Stimulated activated CD4-positive, alpha-beta T cell treated with anti-CD3 and anti-CD28 coated beads, Interleukin-12 subunit alpha, Interleukin-12 subunit beta, amount 100 ng/mL, for 4 hours (primary cell): Measurements from ENCODE around the gene SLC27A5.
"Not testable (repeated sequence)": the region's sequence is repeated elsewhere in the genome, so short reads cannot be mapped to it uniquely, and the experiment has no call there.

ENCODE experiments used
- DNase-seq: peaks from one replicate; pipeline ENCODE4 v3.0.0-alpha.2; 2020

SLC27A5 gene

DNA sequence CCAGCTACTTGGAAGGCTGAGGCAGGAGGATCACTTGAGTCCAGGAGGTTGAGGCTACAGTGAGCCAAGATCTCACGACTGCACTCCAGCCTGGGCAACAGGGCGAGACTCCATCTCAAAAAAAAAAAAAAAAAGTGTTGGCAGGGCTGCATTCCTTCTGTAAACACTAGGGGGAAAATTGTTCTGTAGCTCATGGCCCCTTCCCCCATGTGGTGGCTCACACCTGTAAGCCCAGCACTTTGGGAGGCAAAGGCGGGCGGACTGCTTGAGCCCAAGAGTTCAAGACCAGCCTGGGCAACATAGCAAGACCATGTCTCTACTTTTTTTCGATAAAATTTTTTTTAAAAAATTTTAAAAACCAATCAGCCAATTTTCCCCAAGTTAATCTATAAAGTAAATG lies 27.4 kb downstream of the SLC27A5 start:
- DNase-seq: not testable (repeated sequence)

DNA sequence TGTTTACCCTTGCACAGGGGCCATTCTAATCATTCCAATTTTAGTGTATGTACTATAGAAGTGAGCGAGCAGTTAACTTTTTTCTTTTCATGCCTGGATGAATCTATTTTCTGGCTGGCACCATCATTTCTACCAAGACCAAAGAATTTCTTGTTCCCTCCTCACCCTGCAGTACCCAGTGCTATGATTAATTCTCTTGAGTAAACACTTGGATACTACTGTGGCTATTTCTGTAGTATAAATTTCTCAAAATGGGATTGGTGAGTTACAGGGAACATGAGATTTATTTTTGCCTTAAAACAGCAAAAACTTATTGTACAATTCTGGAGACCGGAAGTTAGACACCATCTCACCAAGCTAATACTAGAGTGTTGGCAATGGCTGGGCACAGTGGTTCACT lies 28.0 kb downstream of the SLC27A5 start:
- DNase-seq: no peak

DNA sequence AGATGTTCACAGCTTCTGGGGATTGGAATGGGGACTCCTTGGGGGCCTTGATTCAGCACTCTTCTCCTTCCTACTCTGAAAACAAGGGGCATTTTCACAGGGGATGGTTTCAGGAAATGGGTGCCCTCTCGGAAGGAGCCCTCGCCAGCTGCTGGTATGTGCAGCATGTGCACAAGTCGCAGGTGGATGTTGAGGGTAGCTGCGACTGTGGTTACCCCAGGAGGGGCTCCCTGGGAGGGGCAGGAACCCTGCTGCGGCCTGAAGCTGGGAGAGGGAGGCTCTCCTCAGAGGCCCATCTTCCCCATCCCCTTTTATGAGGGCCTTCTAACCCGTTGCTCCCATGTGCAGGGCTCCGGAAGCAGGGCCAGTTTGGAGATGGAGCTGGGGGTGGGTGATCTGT lies 29.4 kb downstream of the SLC27A5 start:
- no peak for DNase-seq

DNA sequence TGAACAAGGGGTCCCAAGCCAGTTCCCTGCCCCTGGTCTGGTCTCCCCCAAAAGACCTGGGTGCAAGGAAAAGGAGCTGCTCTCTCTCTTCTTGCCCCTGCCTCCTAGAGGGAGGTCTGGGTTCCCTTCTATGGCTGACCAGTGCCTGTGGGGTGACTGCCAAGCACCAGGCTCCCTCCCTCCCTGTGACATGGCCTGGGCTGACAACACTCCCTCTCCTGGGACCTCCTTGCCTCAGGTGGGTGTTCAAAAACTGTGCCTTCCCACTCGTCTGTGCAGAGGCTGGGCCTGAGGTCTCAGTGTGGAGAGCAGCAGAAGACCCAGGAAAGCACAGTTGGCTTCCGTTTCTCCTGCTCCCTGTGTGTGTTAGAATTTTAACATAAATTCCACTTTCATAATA lies 31.0 kb downstream of the SLC27A5 start:
- no peak for DNase-seq

DNA sequence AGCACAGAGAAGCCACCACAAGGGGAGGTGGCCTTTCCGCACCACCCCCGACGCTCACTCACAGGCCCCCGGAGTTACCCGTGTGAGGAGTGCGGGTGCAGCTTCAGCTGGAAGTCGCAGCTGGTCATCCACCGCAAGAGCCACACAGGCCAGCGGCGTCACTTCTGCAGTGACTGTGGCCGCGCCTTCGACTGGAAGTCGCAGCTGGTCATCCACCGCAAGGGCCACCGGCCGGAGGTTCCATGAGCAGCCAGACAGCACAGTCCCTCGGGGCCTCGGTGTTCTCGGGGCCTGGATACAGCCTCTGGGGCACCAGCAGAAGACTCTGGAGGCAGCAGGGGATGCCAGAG lies 31.3 kb downstream of the SLC27A5 start:
- no peak for DNase-seq

DNA sequence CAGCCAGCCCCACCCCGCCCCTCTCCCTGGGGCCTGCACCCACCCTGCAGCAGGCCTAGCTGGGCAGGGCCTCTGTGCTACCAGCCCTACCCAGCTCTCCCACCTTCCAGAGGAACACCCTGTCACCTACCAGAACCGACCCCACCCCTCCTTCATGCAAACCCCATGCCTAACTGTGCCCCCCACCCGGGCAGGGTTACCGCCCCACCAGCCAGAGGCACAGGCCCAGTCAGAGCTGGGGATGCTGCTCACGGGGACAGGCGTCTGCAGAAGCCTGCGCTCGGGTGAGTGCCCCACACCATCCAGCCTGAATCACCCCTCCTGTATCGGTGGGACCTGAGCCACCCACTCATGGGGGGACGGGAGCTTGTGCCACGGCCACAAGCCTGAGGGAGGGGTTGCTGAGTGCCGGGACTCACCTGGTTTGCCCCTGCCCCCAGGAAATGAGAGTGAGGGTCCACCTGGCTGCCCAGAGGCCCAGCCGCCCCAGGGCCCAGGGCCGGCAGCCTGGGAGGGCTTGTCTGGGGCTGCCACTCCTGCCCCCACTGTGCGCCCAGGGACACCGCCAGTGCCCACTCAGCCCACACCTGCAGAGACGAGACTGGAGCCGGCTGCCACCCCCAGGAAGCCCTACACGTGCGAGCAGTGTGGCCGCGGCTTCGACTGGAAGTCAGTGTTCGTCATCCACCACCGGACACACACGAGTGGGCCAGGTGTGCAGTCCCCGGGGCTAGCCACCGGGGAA lies 31.9 kb downstream of the SLC27A5 start:
- no peak for DNase-seq

DNA sequence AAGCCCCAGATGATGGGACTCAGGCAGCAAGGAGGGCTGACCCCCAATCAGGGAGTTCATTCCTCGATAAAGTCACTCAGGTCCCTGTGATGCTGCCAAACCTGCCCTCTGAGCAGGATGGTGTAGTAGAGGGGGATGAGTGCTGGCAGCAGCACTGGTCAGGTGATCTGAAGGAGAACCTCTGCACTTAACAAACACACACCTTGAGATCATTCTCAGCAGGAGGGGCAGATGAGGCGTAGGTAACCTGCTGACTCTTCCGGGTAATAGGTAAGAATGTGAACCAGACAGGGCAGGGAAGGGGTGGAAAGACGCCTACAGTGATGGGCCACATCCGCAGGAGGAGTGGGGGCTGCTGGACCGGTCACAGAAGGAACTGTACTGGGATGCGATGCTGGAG lies 32.5 kb downstream of the SLC27A5 start:
- no peak for DNase-seq

DNA sequence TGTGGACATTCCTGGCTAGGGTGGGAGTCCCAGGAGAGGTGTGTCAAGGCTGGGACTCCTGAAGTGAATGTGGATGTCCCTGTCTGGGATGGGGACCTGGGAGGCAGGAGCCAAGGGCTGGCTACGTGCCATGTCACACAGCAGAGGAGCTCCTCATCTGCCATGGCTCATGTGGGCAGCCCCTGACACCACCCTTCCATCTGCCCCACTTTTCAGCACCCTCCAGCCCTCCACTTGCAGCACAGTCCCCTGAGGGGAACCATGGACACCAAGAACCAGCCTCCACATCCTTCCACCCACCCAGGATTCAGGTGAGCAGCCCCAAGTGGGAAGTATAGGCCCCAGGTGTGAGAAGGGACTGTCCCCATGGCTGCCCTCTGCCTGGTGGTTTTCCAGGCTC lies 33.9 kb downstream of the SLC27A5 start:
- no peak for DNase-seq

DNA sequence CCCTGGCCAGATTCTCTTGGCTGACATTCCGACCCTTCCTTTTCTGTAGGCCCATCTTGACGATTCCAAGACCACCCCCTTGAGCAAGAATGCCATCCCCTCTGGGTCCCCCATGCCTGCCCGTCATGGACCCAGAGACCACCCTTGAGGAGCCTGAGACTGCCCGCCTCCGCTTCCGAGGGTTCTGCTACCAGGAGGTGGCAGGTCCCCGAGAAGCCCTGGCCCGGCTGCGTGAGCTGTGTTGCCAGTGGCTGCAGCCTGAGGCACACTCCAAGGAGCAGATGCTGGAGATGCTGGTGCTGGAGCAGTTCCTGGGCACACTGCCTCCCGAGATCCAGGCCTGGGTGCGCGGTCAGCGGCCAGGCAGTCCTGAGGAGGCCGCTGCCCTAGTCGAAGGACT lies 34.7 kb downstream of the SLC27A5 start:
- no peak for DNase-seq

DNA sequence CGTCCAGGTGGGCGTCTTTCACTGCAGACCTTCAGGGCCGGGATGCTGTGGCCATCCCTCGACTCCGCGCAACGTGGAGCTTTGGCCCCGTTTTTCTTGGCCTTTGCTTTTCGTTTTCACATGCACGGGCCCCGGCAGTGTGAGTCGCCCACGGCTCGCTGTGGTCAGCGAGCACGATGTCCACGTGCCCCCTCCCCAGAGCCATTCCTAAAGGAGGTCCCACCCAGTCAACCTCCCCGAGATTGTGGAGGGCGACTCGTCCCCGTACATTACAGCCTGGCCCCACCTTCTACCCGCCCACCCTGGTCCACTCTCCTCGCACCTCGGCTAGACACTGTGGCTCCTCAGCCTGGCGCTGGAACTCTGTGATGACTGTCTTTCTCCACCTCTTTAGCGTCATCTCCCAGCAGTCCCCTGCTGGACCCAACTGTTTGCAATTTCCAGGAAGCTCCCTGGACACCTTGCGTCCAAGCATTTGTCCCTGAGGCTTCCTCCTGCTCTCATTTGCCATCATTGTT lies 35.2 kb downstream of the SLC27A5 start:
- no peak for DNase-seq

DNA sequence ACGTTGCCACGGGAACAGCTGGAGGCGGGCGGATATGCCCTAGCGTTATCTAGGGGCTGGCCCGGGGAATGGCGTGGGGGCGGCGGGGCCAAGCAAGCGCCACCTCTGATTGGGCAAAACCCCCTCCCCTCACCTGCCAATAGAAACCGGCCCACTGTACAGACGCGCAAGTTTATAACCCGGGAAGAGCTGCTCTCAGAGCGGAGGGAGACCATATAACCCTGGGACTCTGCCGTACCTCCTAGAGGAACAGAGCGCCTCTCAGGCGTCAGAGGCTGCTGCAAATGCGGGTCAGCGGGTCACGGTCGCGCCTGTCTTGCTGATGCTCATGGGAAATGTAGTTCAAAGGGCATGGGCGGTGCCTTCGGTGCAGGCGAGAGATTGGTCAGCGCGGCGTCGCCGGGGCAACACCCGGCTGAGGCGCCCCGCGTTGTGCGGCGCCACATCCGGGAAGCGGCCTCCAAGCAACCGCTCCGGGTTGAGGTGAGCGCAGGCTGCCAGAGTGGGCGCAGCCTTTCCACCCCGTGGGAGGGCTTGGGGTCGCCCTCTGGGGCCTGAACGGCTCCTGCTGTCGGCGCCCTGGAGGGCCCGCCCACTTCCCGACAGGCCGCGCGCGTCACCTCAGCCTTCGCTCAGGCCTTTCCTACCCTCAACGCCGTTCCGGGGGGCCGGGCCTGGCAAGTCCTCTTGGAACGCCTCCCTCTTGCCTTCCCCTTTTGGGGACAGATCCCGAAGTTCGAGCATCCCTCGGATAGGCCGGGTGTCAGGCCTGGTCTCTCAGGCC lies 35.9 kb downstream of the SLC27A5 start, which contains the start of gene ZNF446:
ZNF446 (plus strand) TSS at position 639 of the 784 bp plus-strand sequence. CDS start 867 bp downstream, outside the sequence.
- peak; percentile 91 for DNase-seq

DNA sequence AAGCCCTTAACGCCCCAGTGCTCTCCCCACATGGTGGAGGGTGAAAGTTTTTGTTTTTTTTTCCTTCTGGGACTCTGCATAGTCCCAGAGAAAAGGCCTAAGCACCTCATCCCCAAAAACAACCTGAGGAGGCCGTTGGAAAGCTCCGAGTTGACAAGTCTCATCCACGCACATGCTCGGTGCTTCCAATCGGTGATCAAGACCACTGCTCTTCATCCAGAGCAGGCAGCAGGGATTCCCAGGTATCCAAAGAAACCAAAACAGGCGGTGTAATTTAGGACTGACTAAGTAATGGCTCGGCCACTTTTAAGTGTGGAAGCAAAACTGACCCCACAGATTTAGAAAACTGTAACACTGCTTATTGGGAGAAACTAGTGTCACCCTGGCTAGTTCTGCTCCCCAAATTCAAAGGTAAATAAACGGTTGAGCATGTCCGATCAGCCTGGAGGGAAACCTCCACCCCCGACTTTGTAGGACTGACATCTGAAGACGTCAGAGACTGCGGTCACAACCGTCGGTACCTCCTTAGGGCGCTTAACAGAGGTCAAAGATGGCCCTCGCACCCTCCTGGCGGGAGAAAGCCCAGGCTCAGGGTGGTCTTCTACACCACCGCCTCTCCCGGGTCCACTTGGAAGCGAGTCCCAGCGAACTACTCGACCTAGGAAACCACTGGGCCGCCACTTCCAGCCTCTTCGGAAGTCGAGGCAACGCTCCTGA lies 36.6 kb downstream of the SLC27A5 start:
- no peak for DNase-seq

DNA sequence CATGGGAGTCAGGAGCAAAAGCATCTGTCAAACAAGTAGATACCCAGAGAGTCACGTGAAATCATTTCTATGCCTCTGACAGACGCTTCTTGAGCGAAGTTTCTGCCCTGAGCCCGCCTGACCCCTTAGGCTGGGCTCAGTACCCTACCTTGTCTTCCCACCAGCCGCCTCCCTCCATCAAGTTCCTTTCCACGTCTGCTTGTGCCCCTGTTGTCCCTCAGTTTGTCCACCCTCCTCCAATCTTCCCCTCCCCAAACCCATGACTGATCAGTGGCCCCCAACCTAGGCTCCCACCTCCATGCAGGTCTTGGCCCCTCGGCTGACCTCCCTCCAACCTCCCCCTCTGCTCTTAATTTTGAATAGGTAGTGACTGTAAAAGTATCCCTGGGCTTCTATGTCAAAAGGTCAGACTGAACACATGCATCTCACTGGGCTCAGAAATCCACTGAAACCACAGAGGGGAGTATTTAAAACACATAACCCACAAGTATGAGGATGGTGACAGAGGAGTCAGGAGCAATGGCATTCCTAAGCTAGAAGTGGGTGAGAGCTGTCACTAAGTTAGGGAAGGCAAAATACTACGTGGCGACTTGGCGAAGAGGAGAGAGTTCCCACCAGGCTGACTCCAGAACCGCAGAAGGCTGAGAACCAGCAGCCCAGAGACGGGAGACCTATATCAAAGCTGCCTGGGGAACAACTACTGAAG lies 37.3 kb downstream of the SLC27A5 start:
- DNase-seq: no peak

DNA sequence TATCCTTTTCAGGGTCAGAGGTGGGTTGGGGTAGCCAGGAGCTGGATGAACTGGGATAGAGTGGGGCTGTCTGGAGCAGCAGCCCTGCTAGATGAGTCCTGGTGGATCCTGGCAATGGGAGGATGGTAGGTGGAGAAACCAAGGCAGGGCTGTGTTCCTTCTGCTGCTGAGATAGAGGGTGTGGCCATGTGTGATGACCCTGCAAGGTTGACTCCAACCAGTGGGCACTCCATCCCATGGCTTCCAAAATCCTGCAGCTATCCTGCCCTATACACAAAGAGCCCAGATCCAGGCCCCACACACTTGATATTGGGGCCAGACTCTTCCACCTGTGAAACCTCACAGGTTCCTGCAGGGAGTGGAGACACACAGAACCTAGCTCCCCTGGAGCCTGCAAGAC lies 38.0 kb downstream of the SLC27A5 start:
- no peak for DNase-seq

DNA sequence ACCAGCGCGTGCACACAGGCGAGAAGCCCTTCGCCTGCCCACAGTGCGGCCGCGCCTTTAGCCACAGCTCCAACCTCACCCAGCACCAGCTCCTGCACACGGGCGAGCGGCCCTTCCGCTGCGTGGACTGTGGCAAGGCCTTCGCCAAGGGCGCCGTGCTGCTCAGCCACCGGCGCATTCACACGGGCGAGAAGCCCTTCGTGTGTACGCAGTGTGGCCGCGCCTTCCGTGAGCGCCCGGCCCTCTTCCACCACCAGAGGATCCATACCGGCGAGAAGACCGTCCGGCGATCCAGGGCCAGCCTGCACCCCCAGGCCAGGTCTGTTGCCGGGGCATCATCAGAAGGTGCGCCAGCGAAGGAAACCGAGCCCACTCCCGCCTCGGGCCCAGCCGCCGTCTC lies 40.1 kb downstream of the SLC27A5 start:
- no peak for DNase-seq

DNA sequence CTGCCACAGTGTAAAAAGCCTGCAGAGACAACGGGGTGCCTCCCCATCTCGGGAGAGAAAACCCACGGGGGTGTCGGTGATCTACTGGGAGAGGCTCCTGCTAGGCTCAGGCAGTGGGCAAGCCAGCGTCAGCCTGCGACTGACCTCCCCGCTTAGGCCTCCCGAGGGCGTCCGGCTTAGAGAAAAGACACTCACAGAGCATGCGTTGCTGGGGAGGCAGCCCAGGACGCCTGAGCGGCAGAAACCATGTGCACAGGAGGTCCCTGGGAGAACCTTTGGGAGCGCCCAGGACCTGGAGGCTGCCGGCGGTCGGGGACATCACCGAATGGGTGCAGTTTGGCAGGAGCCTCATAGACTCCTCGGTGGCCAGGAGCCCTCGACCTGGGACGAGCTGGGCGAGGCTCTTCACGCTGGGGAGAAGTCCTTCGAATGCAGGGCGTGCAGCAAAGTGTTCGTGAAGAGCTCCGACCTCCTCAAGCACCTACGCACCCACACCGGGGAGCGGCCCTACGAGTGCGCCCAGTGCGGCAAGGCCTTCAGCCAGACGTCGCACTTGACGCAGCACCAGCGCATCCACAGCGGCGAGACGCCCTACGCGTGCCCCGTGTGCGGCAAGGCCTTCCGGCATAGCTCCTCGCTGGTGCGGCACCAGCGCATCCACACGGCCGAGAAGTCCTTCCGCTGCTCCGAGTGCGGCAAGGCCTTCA lies 40.8 kb downstream of the SLC27A5 start:
- DNase-seq: not testable (repeated sequence)

DNA sequence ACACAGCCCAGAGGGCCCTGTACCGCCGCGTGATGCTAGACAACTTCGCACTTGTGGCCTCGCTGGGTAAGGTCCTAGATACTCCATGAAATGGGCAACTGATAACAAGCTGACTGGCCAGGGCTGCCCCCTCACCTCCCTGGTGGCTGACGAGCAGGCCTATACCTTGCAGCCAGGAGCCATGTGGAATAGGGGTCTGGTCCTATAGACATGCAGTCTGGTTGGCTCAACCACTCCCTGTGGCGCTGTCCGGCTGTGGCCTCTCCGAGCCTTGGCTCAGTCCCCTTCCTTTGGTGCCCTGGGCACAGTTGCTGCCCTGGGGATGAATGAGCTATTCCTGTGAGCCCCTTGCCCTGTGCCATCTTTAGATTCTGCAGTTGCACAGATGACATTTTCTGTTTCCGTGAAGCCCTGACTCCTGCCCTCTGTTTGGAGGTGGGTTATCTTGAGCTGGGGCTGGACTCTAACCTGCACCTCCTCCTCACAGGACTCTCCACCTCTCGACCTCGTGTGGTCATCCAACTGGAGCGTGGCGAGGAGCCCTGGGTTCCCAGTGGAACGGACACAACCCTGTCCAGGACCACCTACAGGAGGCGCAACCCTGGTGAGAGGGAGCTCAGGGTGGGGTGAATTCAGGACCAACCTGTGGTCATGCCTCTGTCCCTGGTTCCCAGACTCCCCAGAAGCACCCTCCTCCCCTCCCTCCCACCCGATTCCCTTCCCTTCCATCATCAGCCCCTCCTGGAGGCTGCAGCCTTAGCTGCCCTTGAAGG lies 42.4 kb downstream of the SLC27A5 start:
- no peak for DNase-seq

DNA sequence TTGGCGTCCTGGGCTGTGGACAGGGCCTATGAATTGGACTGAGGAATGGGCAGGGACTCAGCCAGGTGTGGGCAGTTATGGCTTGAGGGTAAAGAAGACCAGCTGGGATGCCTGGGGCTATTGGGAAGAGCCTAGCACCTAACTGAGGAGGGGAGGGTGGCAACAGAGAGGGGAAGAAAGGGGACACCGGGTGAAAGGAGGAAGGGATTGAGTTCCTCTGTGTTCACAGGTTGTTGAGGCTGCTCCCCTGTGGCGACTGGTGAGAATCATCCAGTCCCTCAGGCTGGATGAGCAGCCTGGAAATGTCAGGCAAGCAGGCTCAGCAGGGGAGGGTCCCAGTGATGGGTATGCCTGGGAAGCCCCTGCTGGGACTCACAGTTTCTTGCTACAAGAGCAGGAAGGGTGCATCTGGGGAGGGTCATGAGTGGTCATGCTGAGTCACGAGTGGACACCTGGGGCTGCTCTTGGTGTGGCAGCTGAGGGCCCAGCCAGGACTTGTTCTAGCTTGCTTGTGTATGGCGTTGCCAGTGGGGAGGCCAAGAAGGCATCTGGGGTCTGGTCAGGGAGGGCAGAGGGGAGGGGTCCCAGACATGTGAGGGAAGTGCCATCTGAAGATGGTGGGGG lies 43.5 kb downstream of the SLC27A5 start:
- no peak for DNase-seq

DNA sequence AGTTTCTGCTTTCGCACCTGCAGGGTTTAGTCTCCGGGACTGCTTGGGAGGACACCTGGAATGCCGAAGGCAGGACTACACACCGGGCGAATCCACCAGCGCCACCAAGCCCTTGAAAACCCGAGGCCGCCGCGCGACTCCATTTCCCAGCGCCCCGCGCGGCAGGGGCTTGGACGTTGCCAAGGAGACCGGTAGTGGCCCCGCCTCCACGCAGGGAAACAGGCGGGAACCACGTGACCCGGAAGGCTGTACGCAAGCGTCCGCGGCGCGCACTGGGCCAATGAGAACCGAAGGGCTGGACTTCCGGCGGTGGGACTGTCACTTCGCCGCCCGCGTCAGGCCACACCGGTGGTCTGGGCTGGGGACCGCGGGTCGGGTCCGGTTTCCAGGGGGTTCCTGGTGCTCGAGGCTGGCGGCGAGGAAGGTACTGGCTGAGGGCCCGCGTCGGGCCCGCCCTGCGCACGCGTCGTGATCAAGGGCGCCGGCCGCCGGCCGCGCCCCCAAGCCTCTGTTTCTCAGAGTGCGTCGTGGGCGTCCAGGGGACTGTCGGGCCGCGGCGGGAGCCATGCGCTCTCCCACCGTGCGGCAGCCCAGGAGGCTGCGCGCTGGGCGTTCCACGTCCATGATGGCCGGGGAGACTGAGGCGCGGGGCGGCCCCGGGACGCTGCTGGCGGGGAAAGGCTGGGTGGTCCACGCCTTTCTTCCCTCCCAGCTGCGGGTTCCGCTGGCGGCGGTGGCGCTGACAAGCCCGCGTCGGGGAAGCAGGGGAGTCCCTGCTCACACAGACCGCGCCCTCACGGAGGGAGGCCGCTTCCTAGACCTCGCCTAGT lies 44.8 kb downstream of the SLC27A5 start, which contains the start of gene ZNF324:
ZNF324 (plus strand) TSS at position 321 of the 830 bp plus-strand sequence. CDS start 2,106 bp downstream, outside the sequence.
- DNase-seq: peak; percentile 97
